GM12878 (cell line): ENCODE results near the gene DNAJC18. TPM values are rescaled to one million over a fixed set of nuclear protein-coding genes. Genes with fewer than 3 reads are reported as not detected.

Experiments used
- BACH1 ChIP-seq: fragments of 450-650 bp; IDR thresholded peaks from 2 replicates; pipeline ENCODE4 v1.6.1; 2017; ENCODE audit warnings: mild to moderate bottlenecking, borderline replicate concordance
- BCL11A ChIP-seq: IDR thresholded peaks from 2 replicates; pipeline ENCODE4 v1.6.1; 2011; ENCODE audit warnings: low read depth, low read length
- CBX5 ChIP-seq: sonication (generic); IDR thresholded peaks from 2 replicates; pipeline ENCODE4 v1.6.1; 2016; ENCODE audit warnings: low read depth, moderate library complexity, mild to moderate bottlenecking, inconsistent platforms
- CHD1 ChIP-seq: IDR thresholded peaks from 2 replicates; pipeline ENCODE4 v1.6.1; 2012; ENCODE audit warnings: low read depth, low read length, improper control_type of control experiment
- CREM ChIP-seq: IDR thresholded peaks from 2 replicates; pipeline ENCODE4 v1.6.1; 2014; ENCODE audit warnings: antibody characterized with exemption, low read depth
- FOXK2 ChIP-seq: fragments of 450-650 bp; IDR thresholded peaks from 2 replicates; pipeline ENCODE4 v1.6.1; 2017; ENCODE audit warnings: mild to moderate bottlenecking, moderate library complexity
- HDAC6 ChIP-seq: fragments of 200-600 bp; sonication (generic); IDR thresholded peaks from one replicate; pipeline ENCODE4 v1.8.0; 2017; ENCODE audit warnings: antibody characterized with exemption; ENCODE audit not compliant: unreplicated experiment
- HSF1 ChIP-seq: fragments of 150-350 bp; IDR thresholded peaks from 2 replicates; pipeline ENCODE4 v1.6.1; 2014; ENCODE audit warnings: mild to moderate bottlenecking, low read depth, low read length
- RELB ChIP-seq: fragments of 450-650 bp; IDR thresholded peaks from 2 replicates; pipeline ENCODE4 v1.6.1; 2017; ENCODE audit warnings: low read depth, mild to moderate bottlenecking, moderate library complexity
- RUNX3 ChIP-seq: IDR thresholded peaks from 2 replicates; pipeline ENCODE4 v1.6.1; 2012; ENCODE audit warnings: low read length, inconsistent platforms
- STAT1 ChIP-seq: fragments of 450-650 bp; conservative IDR thresholded peaks from 2 replicates; pipeline ENCODE4 v1.6.1; 2014; ENCODE audit warnings: antibody characterized with exemption, mild to moderate bottlenecking
- TBL1XR1 ChIP-seq: IDR thresholded peaks from 2 replicates; pipeline ENCODE4 v1.6.1; 2012; ENCODE audit warnings: low read depth, low read length, improper control_type of control experiment
- ZNF384 ChIP-seq: IDR thresholded peaks from 2 replicates; pipeline ENCODE4 v1.6.1; 2012; ENCODE audit warnings: low read depth, mild to moderate bottlenecking, low read length, improper control_type of control experiment, borderline replicate concordance
- polyA plus RNA-seq, 11 experiments: library from polyadenylated mRNA; depleted of rRNA in 4 of 11; unstranded in 6 of 11; stranded (reverse) in 5 of 11; fragments of >200 nt; fragmentation: Nextera tagmentation in 4 of 11; fragmentation: Illumina TruSeq in 1 of 11; extraction: Ambion mirVana in 4 of 11; extraction: Trizol in 1 of 11; gene quantifications; 1 replicate in 1 of 11; 2 replicates in 10 of 11; pipeline versions ENCODE4 v1.2.1 to v1.2.3, GENCODE V29; 2011 to 2016; ENCODE audit warnings: inconsistent platforms in 2 of 11, missing spikeins in 2 of 11, low read depth in 1 of 11
- total RNA-seq, 4 experiments: library from RNA; depleted of rRNA in 3 of 4; stranded (reverse); fragments of >200 nt in 3 of 4; fragmentation: Illumina TruSeq in 1 of 4; extraction: Trizol in 1 of 4; gene quantifications; 2 replicates each; pipeline versions ENCODE4 v1.2.1 to v1.2.3, GENCODE V29; 2013 to 2021

The DNAJC18 gene
- total and polyA plus RNA-seq, 10 of the 15 experiments (the other 5 are each of a cell fraction or from before 2014, with no cell fraction given) = 6.4 to 26.7 (median 17.7) TPM

GRCh38 chr5:139453683-139454567 lies 14.6 kb upstream of the DNAJC18 start (continued):
- TF ChIP-seq HSF1 (0 out of 2 replicates have a peak, but pooled peaks have one; percentile 3), TBL1XR1 (no peak), RELB (peak; percentile 80), CHD1 (no peak), BACH1 (peak; percentile 60; the same call in 1 of the 2 replicates), CBX5 (no peak), CREM (peak; percentile 58; the same call in 1 of the 2 replicates), BCL11A (peak; percentile 80), RUNX3 (peak; percentile 95), FOXK2 (peak; percentile 5; the same call in 1 of the 2 replicates), STAT1 (no peak), HDAC6 (no peak), ZNF384 (no peak)
